ENCODE data around the gene CCDC195. TPM values are rescaled to one million over a fixed set of nuclear protein-coding genes. Genes with fewer than 3 reads are reported as not detected.

The CCDC195 gene
- total and polyA plus RNA-seq, 5 experiments from 2014 or later, result not detected

DNA sequence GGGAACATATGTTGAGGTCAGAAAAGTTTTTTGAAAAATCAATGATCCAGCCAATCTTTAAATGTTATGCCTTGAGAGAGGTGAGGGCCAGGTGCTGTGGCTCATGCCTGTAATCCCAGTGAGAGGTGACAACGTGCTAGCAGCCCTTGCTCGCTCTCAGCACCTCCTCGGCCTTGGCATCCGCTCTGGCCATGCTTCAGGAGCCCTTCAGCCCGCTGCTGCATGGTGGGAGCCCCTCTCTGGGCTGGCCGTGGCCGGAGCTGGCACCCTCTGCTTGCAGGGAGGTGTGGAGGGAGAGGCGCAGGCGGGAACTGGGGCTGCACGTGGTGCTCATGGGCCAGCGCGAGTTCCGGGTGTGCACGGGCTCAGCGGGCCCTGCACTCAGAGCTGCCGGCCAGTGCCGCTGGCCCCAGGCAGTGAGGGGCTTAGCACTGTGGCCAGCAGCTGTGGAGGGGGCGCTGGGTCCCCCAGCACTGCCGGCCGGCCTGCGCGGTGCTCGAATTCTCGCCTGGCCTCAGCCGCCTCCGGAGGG lies 61.1 kb downstream of the CCDC195 start:
- H3K9me3 Mint-ChIP-seq, result peaks cover 0 to 3% (median 0%) of the 10 kb centered on the region in 9 donors
- H3K36me3 Mint-ChIP-seq, result no peaks in the 10 kb centered on the region
- peaks cover 0 to 3% (median 0%) of the 10 kb centered on the region in 4 donors for H3K4me1 Mint-ChIP-seq
- H3K27me3 Mint-ChIP-seq, result peaks cover 0 to 2% (median 0%) of the 10 kb centered on the region in 5 donors
- POLR2A ChIA-PET, result no interaction called here
- H3K4me3 Mint-ChIP-seq, result no peak overlapping the region
- H3K27ac Mint-ChIP-seq, result no peak overlapping the region
- ATAC-seq (no peak), DNase-seq (no peak)

Other genes starting within 250 kb of the CCDC195 start
- gene CUL3, start 131.0 kb downstream of the CCDC195 start, total RNA-seq, result 10 to 100 TPM; 96.5 to 96.8 TPM
- gene CUL3, start 131.0 kb downstream of the CCDC195 start, polyA plus RNA-seq, result 10 to 100 TPM; 20.0 to 57.0 (median 26.1) TPM

All from naive thymus-derived CD8-positive, alpha-beta T cell (primary cell).